HepG2 (cell line): Measurements from ENCODE around the gene LAMA5. TPM values are rescaled to one million over a fixed set of nuclear protein-coding genes. Genes with fewer than 3 reads are reported as not detected.
A peak's percentile ranks its signal among the peaks of the same experiment; 100 is the strongest.

Source experiments
- ATF7 ChIP-seq, 2 experiments: fragments of 450-650 bp in 1 of 2; sonication (generic) in 1 of 2; formaldehyde crosslinking in 1 of 2; IDR thresholded peaks; 2 replicates each; pipeline versions ENCODE4 v1.4.0 to v1.6.1; 2016 to 2020; ENCODE audit warnings: antibody characterized with exemption in 1 of 2, mild to moderate bottlenecking in 1 of 2, missing genetic modification reagents in 1 of 2
- BHLHE40 ChIP-seq: IDR thresholded peaks from 2 replicates; pipeline ENCODE4 v1.6.1; 2011; ENCODE audit warnings: low read length, improper control_type of control experiment
- FOXC1 ChIP-seq: sonication (generic); formaldehyde crosslinking; IDR thresholded peaks from 2 replicates; pipeline ENCODE4 v1.8.0; 2022; ENCODE audit warnings: mild to moderate bottlenecking, missing genetic modification reagents, borderline replicate concordance
- FOXK1 ChIP-seq: sonication (generic); formaldehyde crosslinking; IDR thresholded peaks from 2 replicates; pipeline ENCODE4 v1.4.0; 2020; ENCODE audit warnings: low read depth, missing genetic modification reagents, borderline replicate concordance
- GATA4 ChIP-seq: sonication (generic); IDR thresholded peaks from 2 replicates; pipeline ENCODE4 v1.6.1; 2016; ENCODE audit warnings: antibody characterized with exemption, low read depth, borderline replicate concordance
- KAT8 ChIP-seq: IDR thresholded peaks from 2 replicates; pipeline ENCODE4 v1.6.1; 2016; ENCODE audit warnings: missing genetic modification reagents, missing compliant biosample characterization
- MYC ChIP-seq: sonication (generic); formaldehyde crosslinking; IDR thresholded peaks from 2 replicates; pipeline ENCODE4 v1.9.0; 2021; ENCODE audit warnings: missing genetic modification reagents, borderline replicate concordance
- PHF8 ChIP-seq: sonication (generic); formaldehyde crosslinking; IDR thresholded peaks from 2 replicates; pipeline ENCODE4 v1.5.0; 2020; ENCODE audit warnings: missing genetic modification reagents
- PRPF4 ChIP-seq: fragments of 200-400 bp; formaldehyde crosslinking; IDR thresholded peaks from 2 replicates; pipeline ENCODE4 v1.6.1; 2016; ENCODE audit warnings: low read length, low read depth; ENCODE audit not compliant: poor library complexity, severe bottlenecking
- ZBTB38 ChIP-seq: sonication (generic); formaldehyde crosslinking; IDR thresholded peaks from 2 replicates; pipeline ENCODE4 v1.5.1; 2020; ENCODE audit warnings: mild to moderate bottlenecking, missing genetic modification reagents
- ZIK1 ChIP-seq: sonication (generic); formaldehyde crosslinking; IDR thresholded peaks from 2 replicates; pipeline ENCODE4 v1.5.0; 2020; ENCODE audit warnings: mild to moderate bottlenecking, low read depth, missing genetic modification reagents, borderline replicate concordance
- ZNF564 ChIP-seq: sonication (generic); formaldehyde crosslinking; IDR thresholded peaks from 2 replicates; pipeline ENCODE4 v1.8.1; 2023; ENCODE audit warnings: mild to moderate bottlenecking, missing genetic modification reagents
- ZNF670 ChIP-seq: sonication (generic); formaldehyde crosslinking; IDR thresholded peaks from 2 replicates; pipeline ENCODE4 v1.8.0; 2022; ENCODE audit warnings: mild to moderate bottlenecking, missing genetic modification reagents, borderline replicate concordance
- ZNF720 ChIP-seq: sonication (generic); formaldehyde crosslinking; IDR thresholded peaks from 2 replicates; pipeline ENCODE4 v1.4.0; 2020; ENCODE audit warnings: missing genetic modification reagents
- polyA plus RNA-seq, 8 experiments: library from polyadenylated mRNA; depleted of rRNA in 3 of 8; stranded (reverse) in 7 of 8; unstranded in 1 of 8; fragments of >200 nt; fragmentation: Illumina TruSeq in 4 of 8; extraction: Trizol in 4 of 8; gene quantifications; 2 replicates each; pipeline versions ENCODE4 v1.2.1 to v1.2.3, GENCODE V29; 2011 to 2016; ENCODE audit warnings: low read depth in 4 of 8, missing spikeins in 1 of 8, mixed read lengths in 1 of 8; ENCODE audit not compliant: insufficient read depth in 1 of 8
- total RNA-seq, 5 experiments: library from RNA; depleted of rRNA; stranded (reverse); fragments of >200 nt; fragmentation: Illumina TruSeq; extraction: Trizol; gene quantifications; 2 replicates each; pipeline ENCODE4 v1.2.3, GENCODE V29; 2016; ENCODE audit warnings: low read depth in 1 of 5
- TF ChIP-seq, protein P1 (sequence below): sonication (generic); formaldehyde crosslinking; IDR thresholded peaks from 2 replicates; pipeline ENCODE4 v1.8.0; 2022; ENCODE audit warnings: missing genetic modification reagents, mild to moderate bottlenecking, inconsistent platforms, borderline replicate concordance
- TF ChIP-seq, protein P2 (sequence below), 2 experiments: fragments of 450-650 bp in 1 of 2; sonication (generic) in 1 of 2; formaldehyde crosslinking in 1 of 2; IDR thresholded peaks; 2 replicates each; pipeline versions ENCODE4 v1.6.1 to v1.8.0; 2016 to 2022; ENCODE audit warnings: antibody characterized with exemption in 1 of 2, mild to moderate bottlenecking in 1 of 2, missing genetic modification reagents in 1 of 2
- TF ChIP-seq, protein P3 (sequence below): sonication (generic); formaldehyde crosslinking; IDR thresholded peaks from 2 replicates; pipeline ENCODE4 v1.4.0; 2020; ENCODE audit warnings: missing genetic modification reagents, borderline replicate concordance

LAMA5 gene
- total and polyA plus RNA-seq, 2 of the 13 experiments (the other 11 are each of a cell fraction or from before 2014, with no cell fraction given): 21.0 to 44.7 TPM

DNA sequence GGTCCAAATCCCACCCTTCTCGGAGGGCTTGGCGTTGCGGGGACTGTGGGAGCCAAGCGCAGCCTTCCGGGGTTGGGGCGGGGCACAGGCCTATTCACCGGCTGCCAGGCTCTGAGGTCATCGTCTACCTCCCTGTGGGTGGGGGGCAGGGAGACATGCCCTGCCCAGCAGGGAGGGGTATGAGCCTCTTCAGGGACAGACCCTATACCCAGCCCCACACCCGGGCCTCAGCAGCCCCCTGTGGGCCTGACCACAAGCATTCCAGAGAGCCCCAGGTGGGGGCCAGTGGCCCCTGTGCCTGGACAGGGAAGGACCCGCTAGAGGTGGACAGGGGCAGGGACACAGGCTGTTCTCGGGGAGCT lies 11.6 kb downstream of the LAMA5 start (continued):
- no peak for TF ChIP-seq PHF8 (CRISPR knock-in tag)
- TF ChIP-seq ZNF564 (CRISPR knock-in tag): peak; percentile 89
- TF ChIP-seq BHLHE40: no peak
- TF ChIP-seq GATA4: no peak
- TF ChIP-seq, protein P1, sequence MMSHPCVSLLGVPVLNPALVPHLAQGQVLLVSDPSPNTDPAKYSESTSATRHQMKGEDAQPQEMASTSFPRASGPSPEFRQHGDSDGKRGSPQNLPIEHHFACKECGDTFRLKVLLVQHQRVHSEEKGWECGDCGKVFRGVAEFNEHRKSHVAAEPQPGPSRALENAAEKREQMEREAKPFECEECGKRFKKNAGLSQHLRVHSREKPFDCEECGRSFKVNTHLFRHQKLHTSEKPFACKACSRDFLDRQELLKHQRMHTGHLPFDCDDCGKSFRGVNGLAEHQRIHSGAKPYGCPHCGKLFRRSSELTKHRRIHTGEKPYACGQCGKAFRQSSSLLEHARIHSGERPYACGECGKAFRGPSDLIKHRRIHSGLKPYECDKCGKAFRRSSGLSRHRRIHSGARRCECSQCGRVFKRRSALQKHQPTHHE (CRISPR knock-in tag): no peak
- no peak for TF ChIP-seq FOXC1 (CRISPR knock-in tag)
- TF ChIP-seq ATF7 (IDR thresholded peaks at IDR 0.05): no peak
- 0 out of 2 replicates have a peak, but pooled peaks have one; percentile 28 for TF ChIP-seq ATF7 (CRISPR knock-in tag; IDR thresholded peaks at IDR 0.05)
- TF ChIP-seq ZNF670 (CRISPR knock-in tag): no peak
- TF ChIP-seq PRPF4: peak; percentile 73
- TF ChIP-seq ZIK1 (CRISPR knock-in tag): no peak
- TF ChIP-seq FOXK1 (CRISPR knock-in tag): no peak
- TF ChIP-seq, protein P2, sequence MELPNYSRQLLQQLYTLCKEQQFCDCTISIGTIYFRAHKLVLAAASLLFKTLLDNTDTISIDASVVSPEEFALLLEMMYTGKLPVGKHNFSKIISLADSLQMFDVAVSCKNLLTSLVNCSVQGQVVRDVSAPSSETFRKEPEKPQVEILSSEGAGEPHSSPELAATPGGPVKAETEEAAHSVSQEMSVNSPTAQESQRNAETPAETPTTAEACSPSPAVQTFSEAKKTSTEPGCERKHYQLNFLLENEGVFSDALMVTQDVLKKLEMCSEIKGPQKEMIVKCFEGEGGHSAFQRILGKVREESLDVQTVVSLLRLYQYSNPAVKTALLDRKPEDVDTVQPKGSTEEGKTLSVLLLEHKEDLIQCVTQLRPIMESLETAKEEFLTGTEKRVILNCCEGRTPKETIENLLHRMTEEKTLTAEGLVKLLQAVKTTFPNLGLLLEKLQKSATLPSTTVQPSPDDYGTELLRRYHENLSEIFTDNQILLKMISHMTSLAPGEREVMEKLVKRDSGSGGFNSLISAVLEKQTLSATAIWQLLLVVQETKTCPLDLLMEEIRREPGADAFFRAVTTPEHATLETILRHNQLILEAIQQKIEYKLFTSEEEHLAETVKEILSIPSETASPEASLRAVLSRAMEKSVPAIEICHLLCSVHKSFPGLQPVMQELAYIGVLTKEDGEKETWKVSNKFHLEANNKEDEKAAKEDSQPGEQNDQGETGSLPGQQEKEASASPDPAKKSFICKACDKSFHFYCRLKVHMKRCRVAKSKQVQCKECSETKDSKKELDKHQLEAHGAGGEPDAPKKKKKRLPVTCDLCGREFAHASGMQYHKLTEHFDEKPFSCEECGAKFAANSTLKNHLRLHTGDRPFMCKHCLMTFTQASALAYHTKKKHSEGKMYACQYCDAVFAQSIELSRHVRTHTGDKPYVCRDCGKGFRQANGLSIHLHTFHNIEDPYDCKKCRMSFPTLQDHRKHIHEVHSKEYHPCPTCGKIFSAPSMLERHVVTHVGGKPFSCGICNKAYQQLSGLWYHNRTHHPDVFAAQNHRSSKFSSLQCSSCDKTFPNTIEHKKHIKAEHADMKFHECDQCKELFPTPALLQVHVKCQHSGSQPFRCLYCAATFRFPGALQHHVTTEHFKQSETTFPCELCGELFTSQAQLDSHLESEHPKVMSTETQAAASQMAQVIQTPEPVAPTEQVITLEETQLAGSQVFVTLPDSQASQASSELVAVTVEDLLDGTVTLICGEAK (IDR thresholded peaks at IDR 0.05): no peak
- TF ChIP-seq, protein P2 (CRISPR knock-in tag; IDR thresholded peaks at IDR 0.05): 0 out of 2 replicates have a peak, but pooled peaks have one; percentile 4
- no peak for TF ChIP-seq KAT8 (CRISPR knock-in tag)
- TF ChIP-seq, protein P3, sequence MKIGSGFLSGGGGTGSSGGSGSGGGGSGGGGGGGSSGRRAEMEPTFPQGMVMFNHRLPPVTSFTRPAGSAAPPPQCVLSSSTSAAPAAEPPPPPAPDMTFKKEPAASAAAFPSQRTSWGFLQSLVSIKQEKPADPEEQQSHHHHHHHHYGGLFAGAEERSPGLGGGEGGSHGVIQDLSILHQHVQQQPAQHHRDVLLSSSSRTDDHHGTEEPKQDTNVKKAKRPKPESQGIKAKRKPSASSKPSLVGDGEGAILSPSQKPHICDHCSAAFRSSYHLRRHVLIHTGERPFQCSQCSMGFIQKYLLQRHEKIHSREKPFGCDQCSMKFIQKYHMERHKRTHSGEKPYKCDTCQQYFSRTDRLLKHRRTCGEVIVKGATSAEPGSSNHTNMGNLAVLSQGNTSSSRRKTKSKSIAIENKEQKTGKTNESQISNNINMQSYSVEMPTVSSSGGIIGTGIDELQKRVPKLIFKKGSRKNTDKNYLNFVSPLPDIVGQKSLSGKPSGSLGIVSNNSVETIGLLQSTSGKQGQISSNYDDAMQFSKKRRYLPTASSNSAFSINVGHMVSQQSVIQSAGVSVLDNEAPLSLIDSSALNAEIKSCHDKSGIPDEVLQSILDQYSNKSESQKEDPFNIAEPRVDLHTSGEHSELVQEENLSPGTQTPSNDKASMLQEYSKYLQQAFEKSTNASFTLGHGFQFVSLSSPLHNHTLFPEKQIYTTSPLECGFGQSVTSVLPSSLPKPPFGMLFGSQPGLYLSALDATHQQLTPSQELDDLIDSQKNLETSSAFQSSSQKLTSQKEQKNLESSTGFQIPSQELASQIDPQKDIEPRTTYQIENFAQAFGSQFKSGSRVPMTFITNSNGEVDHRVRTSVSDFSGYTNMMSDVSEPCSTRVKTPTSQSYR (CRISPR knock-in tag): peak; percentile 32; the same call in 1 of the 2 replicates
- 0 out of 2 replicates have a peak, but pooled peaks have one; percentile 4 for TF ChIP-seq ZBTB38 (CRISPR knock-in tag)
- TF ChIP-seq MYC (CRISPR knock-in tag): 0 out of 2 replicates have a peak, but pooled peaks have one; percentile 9
- no peak for TF ChIP-seq ZNF720 (CRISPR knock-in tag)
